GM18499 (cell line): ENCODE results near the gene SHBG.
"Not testable (repeated sequence)": the region's sequence is repeated elsewhere in the genome, so short reads cannot be mapped to it uniquely, and the experiment has no call there.

Experiments
- ATAC-seq: cut with Tn5 transposase; IDR thresholded peaks from one replicate; pipeline ENCODE4 v1.9.1; 2021; ENCODE audit warnings: moderate number of reproducible peaks; ENCODE audit not compliant: insufficient read depth, unreplicated experiment

SHBG gene

GRCh38 chr17:7629939-7630571 is at the start of gene SHBG:
Gene SHBG, plus strand, starts transcription at chr17:7630135. Its CDS starts 38 bp downstream, at chr17:7630173.
- ATAC-seq = no peak

GRCh38 chr17:7580604-7581575 is 49.0 kb upstream of the SHBG start:
- no peak for ATAC-seq

- ATAC-seq = no peak
Observed at GRCh38 chr17:7582396-7583252, 47.3 kb upstream of the SHBG start.

GRCh38 chr17:7583253-7584109 is 46.5 kb upstream of the SHBG start, which contains the start of gene MPDU1:
Gene MPDU1, plus strand, starts transcription at chr17:7583852. Its CDS starts 11 bp downstream, at chr17:7583863.
- ATAC-seq = peak; percentile 57

GRCh38 chr17:7586673-7587419 is 43.1 kb upstream of the SHBG start:
- no peak for ATAC-seq

GRCh38 chr17:7587420-7588151 is 42.3 kb upstream of the SHBG start:
- ATAC-seq = no peak

- no peak for ATAC-seq
Observed at GRCh38 chr17:7588553-7589203, 41.3 kb upstream of the SHBG start.

- ATAC-seq = no peak
Observed at GRCh38 chr17:7589204-7589868, 40.6 kb upstream of the SHBG start.

GRCh38 chr17:7589891-7590691 is 39.8 kb upstream of the SHBG start, which contains the start of gene SOX15:
Gene SOX15, minus strand, starts transcription at chr17:7590094. Its CDS starts 418 bp downstream, at chr17:7589676.
- no peak for ATAC-seq

GRCh38 chr17:7590743-7591142 is 39.2 kb upstream of the SHBG start:
- ATAC-seq = no peak

GRCh38 chr17:7591596-7591995 is 38.3 kb upstream of the SHBG start:
- no peak for ATAC-seq

GRCh38 chr17:7592422-7593021 is 37.4 kb upstream of the SHBG start:
- ATAC-seq = no peak

GRCh38 chr17:7593296-7593695 is 36.6 kb upstream of the SHBG start:
- ATAC-seq = no peak

GRCh38 chr17:7597561-7597960 is 32.4 kb upstream of the SHBG start:
- not testable (repeated sequence) for ATAC-seq

- no peak for ATAC-seq
Observed at GRCh38 chr17:7606280-7606679, 23.7 kb upstream of the SHBG start.

- ATAC-seq = no peak
Observed at GRCh38 chr17:7610641-7611040, 19.3 kb upstream of the SHBG start.
